HCT116 (cell line): ENCODE results near the gene MAP3K7CL.

ENCODE experiments used
- CEBPB ChIP-seq: IDR thresholded peaks from 2 replicates; pipeline ENCODE4 v1.6.1; 2012; ENCODE audit warnings: low read depth
- EZH2 ChIP-seq: fragments of 200-600 bp; sonication (generic); IDR thresholded peaks from 2 replicates; pipeline ENCODE4 v1.6.1; 2017; ENCODE audit warnings: antibody characterized with exemption, mixed run types
- JUND ChIP-seq: IDR thresholded peaks from 2 replicates; pipeline ENCODE4 v1.6.1; 2012
- RAD21 ChIP-seq: IDR thresholded peaks from 2 replicates; pipeline ENCODE4 v1.6.1; 2012; ENCODE audit warnings: low read depth, mild to moderate bottlenecking
- YY1 ChIP-seq: IDR thresholded peaks from 2 replicates; pipeline ENCODE4 v1.6.1; 2011; ENCODE audit warnings: low read length, low read depth, moderate library complexity, mild to moderate bottlenecking; ENCODE audit not compliant: insufficient replicate concordance; ENCODE audit errors: extremely low read depth

GRCh38 chr21:29105218-29105617 lies 25.2 kb upstream of the MAP3K7CL start:
- no peak for TF ChIP-seq CEBPB
- TF ChIP-seq RAD21: no peak
- TF ChIP-seq EZH2: no peak
- TF ChIP-seq JUND: no peak
- no peak for TF ChIP-seq YY1
